GM18517 (cell line): ENCODE results near the gene INF2.
A peak's percentile ranks its signal among the peaks of the same experiment; 100 is the strongest.
"Not testable (repeated sequence)": the region's sequence is repeated elsewhere in the genome, so short reads cannot be mapped to it uniquely, and the experiment has no call there.

Experiments used
- ATAC-seq: cut with Tn5 transposase; IDR thresholded peaks from one replicate; pipeline ENCODE4 v1.9.1; 2021; ENCODE audit warnings: mild to moderate bottlenecking, moderate library complexity; ENCODE audit not compliant: unreplicated experiment

The INF2 gene

GRCh38 chr14:104749111-104749649 is 59.8 kb downstream of the INF2 start:
- ATAC-seq = no peak

GRCh38 chr14:104750056-104750752 is 60.8 kb downstream of the INF2 start:
- no peak for ATAC-seq

- not testable (repeated sequence) for ATAC-seq
These were observed 61.3 kb downstream of the INF2 start for GRCh38 chr14:104750753-104751057.

GRCh38 chr14:104751539-104752422 is 62.4 kb downstream of the INF2 start:
- ATAC-seq = no peak

- peak; percentile 79 for ATAC-seq
These were observed 63.0 kb downstream of the INF2 start for GRCh38 chr14:104752423-104752734.

GRCh38 chr14:104752735-104753527 is 63.5 kb downstream of the INF2 start, which contains the start of gene SIVA1:
TSS of gene SIVA1 (plus strand) at chr14:104753147. CDS start at chr14:104753202, 55 bp downstream.
- peak; percentile 85 for ATAC-seq

- no peak for ATAC-seq
These were observed 64.3 kb downstream of the INF2 start for GRCh38 chr14:104753528-104754212.

GRCh38 chr14:104754213-104754851 is 64.9 kb downstream of the INF2 start:
- ATAC-seq = no peak

GRCh38 chr14:104755621-104756020 is 66.2 kb downstream of the INF2 start:
- no peak for ATAC-seq

- no peak for ATAC-seq
These were observed 67.2 kb downstream of the INF2 start for GRCh38 chr14:104756477-104757237.

- no peak for ATAC-seq
These were observed 67.8 kb downstream of the INF2 start for GRCh38 chr14:104757238-104757585.

GRCh38 chr14:104757681-104758392 is 68.4 kb downstream of the INF2 start:
- no peak for ATAC-seq

- no peak for ATAC-seq
These were observed 69.9 kb downstream of the INF2 start for GRCh38 chr14:104758981-104759969.

- ATAC-seq = no peak
These were observed 76.1 kb downstream of the INF2 start for GRCh38 chr14:104765517-104765916.

GRCh38 chr14:104766256-104766862 is 76.9 kb downstream of the INF2 start:
- ATAC-seq = no peak

GRCh38 chr14:104766863-104767633 is 77.6 kb downstream of the INF2 start:
- no peak for ATAC-seq

- no peak for ATAC-seq
These were observed 78.2 kb downstream of the INF2 start for GRCh38 chr14:104767634-104767918.
